ENCODE data around the gene SCN3B.

GRCh38 chr11:123608945-123609344 is 45.5 kb downstream of the SCN3B start:
- TF ChIP-seq TAF1 (conservative IDR thresholded peaks at IDR 0.05) (no peak), CTCF (IDR thresholded peaks at IDR 0.05; ENCODE audit: low read depth, low read length, missing input control) (no peak), REST (IDR thresholded peaks at IDR 0.05) (no peak), FOXA2 (IDR thresholded peaks at IDR 0.05) (no peak), ZBTB33 (IDR thresholded peaks at IDR 0.05) (no peak), JUND (IDR thresholded peaks at IDR 0.05) (no peak), MAX (IDR thresholded peaks at IDR 0.05) (no peak), HNF4G (IDR thresholded peaks at IDR 0.05) (no peak), RAD21 (IDR thresholded peaks at IDR 0.05) (no peak)

Data from liver (tissue), 3 donors.